SU-DHL-6 (cell line): ENCODE data around the gene CCL26.

Experiments used
- H2AFZ ChIP-seq: fragments of 200-600 bp; sonication (generic); 2 replicates; pipeline ENCODE4 v1.6.1; 2014; ENCODE audit warnings: low read depth, mild to moderate bottlenecking, moderate library complexity, mixed read lengths, antibody characterized with exemption, low read length; ENCODE audit not compliant: severe bottlenecking
- H3F3A ChIP-seq: fragments of 200-600 bp; shearing (Covaris generic); 2 replicates; pipeline ENCODE4 v1.6.0; 2016; ENCODE audit warnings: antibody characterized with exemption, mild to moderate bottlenecking; ENCODE audit not compliant: insufficient read depth
- H3K27ac ChIP-seq: fragments of 200-600 bp; sonication (generic); 2 replicates; pipeline ENCODE4 v1.5.1; 2016; ENCODE audit warnings: low read depth, mild to moderate bottlenecking, low read length, moderate library complexity, mixed read lengths
- H3K27me3 ChIP-seq: fragments of 200-600 bp; sonication (generic), shearing (Covaris generic); 2 replicates; pipeline ENCODE4 v1.6.0; 2014; ENCODE audit warnings: mild to moderate bottlenecking, low read length
- H3K36me3 ChIP-seq: fragments of 200-600 bp; sonication (generic); 2 replicates; pipeline ENCODE4 v1.6.1; 2014; ENCODE audit warnings: mild to moderate bottlenecking, low read length, mixed read lengths
- H3K4me2 ChIP-seq: fragments of 300-600, 200-600 bp; shearing (Covaris generic), sonication (generic); 2 replicates; pipeline ENCODE4 v1.6.0; 2014; ENCODE audit warnings: low read length, low read depth, mild to moderate bottlenecking; ENCODE audit not compliant: poor library complexity, severe bottlenecking
- H3K4me3 ChIP-seq: fragments of 200-600 bp; sonication (generic); 2 replicates; pipeline ENCODE4 v1.5.1; 2014; ENCODE audit warnings: antibody characterized with exemption, low read length, mild to moderate bottlenecking, mixed read lengths; ENCODE audit not compliant: insufficient read depth, poor library complexity, severe bottlenecking
- H3K79me2 ChIP-seq: fragments of 200-600 bp; sonication (generic); 2 replicates; pipeline ENCODE4 v1.6.1; 2014; ENCODE audit warnings: mild to moderate bottlenecking, low read length, moderate library complexity; ENCODE audit not compliant: insufficient read depth
- H3K9ac ChIP-seq: fragments of 200-600 bp; sonication (generic); 2 replicates; pipeline ENCODE4 v1.7.0; 2014; ENCODE audit warnings: mild to moderate bottlenecking, low read length
- H3K9me2 ChIP-seq: fragments of 200-600 bp; sonication (generic); replicated peaks from 2 replicates; pipeline ENCODE4 v1.6.1; 2014; ENCODE audit warnings: low read length; ENCODE audit not compliant: insufficient read depth
- H3K9me3 ChIP-seq: fragments of 200-600 bp; sonication (generic); 2 replicates; pipeline ENCODE4 v1.6.1; 2014; ENCODE audit warnings: low read length, mixed read lengths; ENCODE audit not compliant: insufficient read depth
- H4K20me1 ChIP-seq: fragments of 200-600 bp; sonication (generic); 2 replicates; pipeline ENCODE4 v1.6.1; 2014; ENCODE audit warnings: low read depth, mild to moderate bottlenecking, antibody characterized with exemption, low read length, moderate library complexity, mixed read lengths
- CTCF ChIP-seq: fragments of 200-600 bp; sonication (generic); IDR thresholded peaks from one replicate; pipeline ENCODE4 v1.5.1; 2017; ENCODE audit warnings: antibody characterized with exemption, mild to moderate bottlenecking, low read length, moderate library complexity; ENCODE audit not compliant: insufficient read depth, poor library complexity, severe bottlenecking
- EZH2phosphoT487 ChIP-seq: fragments of 200-600 bp; sonication (generic), shearing (Covaris generic); conservative IDR thresholded peaks from 2 replicates; pipeline ENCODE4 v1.6.1; 2018; ENCODE audit warnings: mild to moderate bottlenecking, antibody characterized with exemption, low read length, moderate library complexity, mixed read lengths

CCL26 gene

GRCh38 chr7:75818472-75818871 lies 46.5 kb upstream of the CCL26 start:
- Histone ChIP-seq H3K9ac (no peak overlapping the region), H3K4me2 (no peak overlapping the region), H3K9me3 (no peaks in the 10 kb centered on the region), H3K79me2 (no peaks in the 10 kb centered on the region), H4K20me1 (no peaks in the 10 kb centered on the region), H3K36me3 (no peaks in the 10 kb centered on the region), H2AFZ (no peak overlapping the region), H3F3A (no peaks in the 10 kb centered on the region), H3K27me3 (no peaks in the 10 kb centered on the region), H3K4me3 (no peak overlapping the region), H3K9me2 (no peaks in the 10 kb centered on the region), H3K27ac (no peak overlapping the region)
- TF ChIP-seq CTCF: no peak
- no peak for TF ChIP-seq EZH2phosphoT487

- Histone ChIP-seq H3K27ac (no peak overlapping the region), H3K9ac (no peak overlapping the region), H3K79me2 (no peaks in the 10 kb centered on the region), H3F3A (no peaks in the 10 kb centered on the region), H3K4me2 (no peak overlapping the region), H3K27me3 (no peaks in the 10 kb centered on the region), H3K9me2 (no peaks in the 10 kb centered on the region), H2AFZ (no peak overlapping the region), H3K9me3 (no peaks in the 10 kb centered on the region), H3K36me3 (no peaks in the 10 kb centered on the region), H3K4me3 (no peak overlapping the region), H4K20me1 (no peaks in the 10 kb centered on the region)
- TF ChIP-seq EZH2phosphoT487 (no peak), CTCF (no peak)
Observed at GRCh38 chr7:75817116-75817515, 45.1 kb upstream of the CCL26 start.

GRCh38 chr7:75815418-75816064 lies 43.5 kb upstream of the CCL26 start:
- Histone ChIP-seq H3K27me3 (no peaks in the 10 kb centered on the region), H3K9ac (no peak overlapping the region), H4K20me1 (no peaks in the 10 kb centered on the region), H3K27ac (no peak overlapping the region), H3K36me3 (no peaks in the 10 kb centered on the region), H3K9me3 (no peaks in the 10 kb centered on the region), H3K79me2 (no peaks in the 10 kb centered on the region), H3K4me2 (no peak overlapping the region), H2AFZ (no peak overlapping the region), H3K4me3 (no peak overlapping the region), H3K9me2 (no peaks in the 10 kb centered on the region), H3F3A (no peaks in the 10 kb centered on the region)
- TF ChIP-seq CTCF: no peak
- no peak for TF ChIP-seq EZH2phosphoT487
